ENCODE measurements around the gene PNRC2.
"Not testable (repeated sequence)": the region's sequence is repeated elsewhere in the genome, so short reads cannot be mapped to it uniquely, and the experiment has no call there.

Gene PNRC2

GRCh38 chr1:23931491-23931880 lies 28.1 kb upstream of the PNRC2 start:
- ChIA-PET CTCF (interaction anchor here (0.7 to 2.5 kb wide), 6 partner anchors 18 to 181 kb away, joined by 3 to 9 read pairs (median 3); partner anchors contain the start of gene MYOM3), POLR2A (no interaction called here)
- H3K4me3 ChIP-seq (ENCODE audit: low read depth, low read length): no peak overlapping the region; the same call in 1 of the 2 replicates
- no peak for TF ChIP-seq CTCF (IDR thresholded peaks at IDR 0.05; ENCODE audit: insufficient read depth, low read length, missing control alignments)
- DNase-seq (ENCODE audit: low read depth, low spot score): no peak

GRCh38 chr1:23936481-23937176 lies 23.0 kb upstream of the PNRC2 start:
- no peak overlapping the region for H3K4me3 ChIP-seq (ENCODE audit: low read depth, low read length)
- DNase-seq (ENCODE audit: low read depth, low spot score): no peak
- no peak for TF ChIP-seq CTCF (IDR thresholded peaks at IDR 0.05; ENCODE audit: insufficient read depth, low read length, missing control alignments)
- CTCF ChIA-PET: no interaction called here
- POLR2A ChIA-PET: no interaction called here

- DNase-seq (ENCODE audit: low read depth, low spot score): no peak
- POLR2A ChIA-PET: no interaction called here
- no peak overlapping the region for H3K4me3 ChIP-seq (ENCODE audit: low read depth, low read length)
- TF ChIP-seq CTCF (IDR thresholded peaks at IDR 0.05; ENCODE audit: insufficient read depth, low read length, missing control alignments): no peak
- CTCF ChIA-PET: no interaction called here
These were observed 12.3 kb upstream of the PNRC2 start for GRCh38 chr1:23947366-23947765.

GRCh38 chr1:23953020-23953419 lies 6.6 kb upstream of the PNRC2 start:
- no peak for TF ChIP-seq CTCF (IDR thresholded peaks at IDR 0.05; ENCODE audit: insufficient read depth, low read length, missing control alignments)
- H3K4me3 ChIP-seq (ENCODE audit: low read depth, low read length): no peak overlapping the region
- CTCF ChIA-PET: interaction anchor here (0.7 to 1.0 kb wide), 3 partner anchors 22 to 441 kb away, joined by 3 read pairs; no protein-coding TSS in a partner anchor
- no peak for DNase-seq (ENCODE audit: low read depth, low spot score)
- POLR2A ChIA-PET: no interaction called here

GRCh38 chr1:23957096-23957495 lies 2.5 kb upstream of the PNRC2 start:
- DNase-seq (ENCODE audit: low read depth, low spot score): no peak
- TF ChIP-seq CTCF (IDR thresholded peaks at IDR 0.05; ENCODE audit: insufficient read depth, low read length, missing control alignments): no peak
- ChIA-PET POLR2A (no interaction called here), CTCF (interaction anchor here (0.6 to 2.6 kb wide), 3 partner anchors 71 to 193 kb away, joined by 3 to 10 read pairs (median 3); no protein-coding TSS in a partner anchor)
- H3K4me3 ChIP-seq (ENCODE audit: low read depth, low read length): no peak overlapping the region

- ChIA-PET CTCF (interaction anchor here (2.6 kb wide), 1 partner anchor 70 kb away, joined by 10 read pairs; no protein-coding TSS in a partner anchor), POLR2A (interaction anchor here (0.5 kb wide), 1 partner anchor 72 kb away, joined by 3 read pairs; no protein-coding TSS in a partner anchor)
- H3K4me3 ChIP-seq (ENCODE audit: low read depth, low read length): peak overlapping the region; percentile 55
- not testable (repeated sequence) for DNase-seq (ENCODE audit: low read depth, low spot score)
These were observed 1.4 kb upstream of the PNRC2 start for GRCh38 chr1:23958040-23958809.

Data from AG04449 (cell line).